Liver (tissue), 3 donors: Measurements from ENCODE around the gene UBR4.

Experiments
- FOXA2 ChIP-seq: IDR thresholded peaks from 2 replicates; pipeline ENCODE4 v1.6.1; 2016; ENCODE audit warnings: antibody characterized with exemption
- RAD21 ChIP-seq, 2 donors: IDR thresholded peaks; 2 replicates each; pipeline ENCODE4 v1.6.1; 2016; ENCODE audit warnings: antibody characterized with exemption in 2 of 2, mild to moderate bottlenecking in 2 of 2
- SP1 ChIP-seq: IDR thresholded peaks from 2 replicates; pipeline ENCODE4 v1.6.1; 2018; ENCODE audit warnings: antibody characterized with exemption, mild to moderate bottlenecking
- YY1 ChIP-seq: IDR thresholded peaks from 2 replicates; pipeline ENCODE4 v1.6.1; 2016; ENCODE audit warnings: antibody characterized with exemption, mild to moderate bottlenecking
- TF ChIP-seq, protein P1 (sequence below): fragments of 150-350 bp; IDR thresholded peaks from 2 replicates; pipeline ENCODE4 v1.5.1; 2017; ENCODE audit warnings: improper control_type of control experiment, low read depth, low read length; ENCODE audit not compliant: missing input control
- donor health status: healthy.
- donor health status: healthy.

DNA sequence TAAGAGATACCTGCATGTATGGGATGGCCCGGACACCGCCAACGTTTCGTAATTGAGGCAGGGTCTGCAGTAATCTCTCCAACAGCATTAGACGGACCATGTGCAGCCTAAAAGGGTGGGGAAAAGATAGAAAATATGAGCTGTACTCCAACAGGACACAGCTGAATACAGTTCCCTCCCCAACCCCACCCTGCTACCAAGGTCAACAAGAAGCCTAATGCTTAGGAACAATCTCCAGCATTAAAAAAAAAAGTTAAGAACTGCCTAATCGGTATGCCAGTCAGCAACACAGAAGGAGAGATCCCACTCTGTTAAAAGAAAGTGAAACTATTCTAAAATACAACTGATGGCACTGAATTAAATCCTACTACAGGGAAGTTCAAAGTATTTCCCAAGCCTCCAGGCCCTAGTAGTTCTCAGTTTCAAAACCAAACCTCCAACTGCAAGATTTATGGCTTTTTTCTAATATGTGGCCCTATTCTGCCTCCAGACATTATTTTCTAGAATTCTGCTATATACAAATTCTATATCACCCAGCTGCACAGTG is 81.0 kb downstream of the UBR4 start:
- TF ChIP-seq SP1 (no peak), RAD21 (IDR thresholded peaks at IDR 0.05) (no peak), FOXA2 (no peak), YY1 (no peak)
- TF ChIP-seq, protein P1, sequence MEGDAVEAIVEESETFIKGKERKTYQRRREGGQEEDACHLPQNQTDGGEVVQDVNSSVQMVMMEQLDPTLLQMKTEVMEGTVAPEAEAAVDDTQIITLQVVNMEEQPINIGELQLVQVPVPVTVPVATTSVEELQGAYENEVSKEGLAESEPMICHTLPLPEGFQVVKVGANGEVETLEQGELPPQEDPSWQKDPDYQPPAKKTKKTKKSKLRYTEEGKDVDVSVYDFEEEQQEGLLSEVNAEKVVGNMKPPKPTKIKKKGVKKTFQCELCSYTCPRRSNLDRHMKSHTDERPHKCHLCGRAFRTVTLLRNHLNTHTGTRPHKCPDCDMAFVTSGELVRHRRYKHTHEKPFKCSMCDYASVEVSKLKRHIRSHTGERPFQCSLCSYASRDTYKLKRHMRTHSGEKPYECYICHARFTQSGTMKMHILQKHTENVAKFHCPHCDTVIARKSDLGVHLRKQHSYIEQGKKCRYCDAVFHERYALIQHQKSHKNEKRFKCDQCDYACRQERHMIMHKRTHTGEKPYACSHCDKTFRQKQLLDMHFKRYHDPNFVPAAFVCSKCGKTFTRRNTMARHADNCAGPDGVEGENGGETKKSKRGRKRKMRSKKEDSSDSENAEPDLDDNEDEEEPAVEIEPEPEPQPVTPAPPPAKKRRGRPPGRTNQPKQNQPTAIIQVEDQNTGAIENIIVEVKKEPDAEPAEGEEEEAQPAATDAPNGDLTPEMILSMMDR = no peak
